ENCODE results near the gene TNC.

TNC gene

DNA sequence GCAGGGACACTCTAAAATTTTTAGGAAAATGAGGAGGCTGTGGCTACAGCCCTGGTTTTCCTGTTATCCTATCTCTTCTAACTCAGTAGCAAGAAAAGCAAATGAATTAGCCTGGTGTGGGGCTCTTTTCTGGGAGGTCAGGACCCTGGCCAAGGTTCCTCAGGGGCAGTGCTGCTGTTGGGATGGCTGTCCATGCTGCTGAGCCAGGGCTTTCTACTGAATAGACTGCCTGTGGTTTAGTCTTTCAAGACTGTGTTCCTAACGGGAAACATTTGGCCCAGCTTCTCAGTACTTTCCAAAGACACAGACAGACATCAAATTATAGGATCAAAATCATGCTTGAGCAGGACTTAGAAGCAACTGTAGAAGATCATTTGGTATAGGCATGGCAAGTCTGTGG is 18.1 kb downstream of the TNC start:
- DNase-seq (ENCODE audit: low spot score), result peak; percentile 2

- no peak for DNase-seq (ENCODE audit: low spot score)
Observed at GRCh38 chr9:115098226-115098965, 19.6 kb downstream of the TNC start.

DNA sequence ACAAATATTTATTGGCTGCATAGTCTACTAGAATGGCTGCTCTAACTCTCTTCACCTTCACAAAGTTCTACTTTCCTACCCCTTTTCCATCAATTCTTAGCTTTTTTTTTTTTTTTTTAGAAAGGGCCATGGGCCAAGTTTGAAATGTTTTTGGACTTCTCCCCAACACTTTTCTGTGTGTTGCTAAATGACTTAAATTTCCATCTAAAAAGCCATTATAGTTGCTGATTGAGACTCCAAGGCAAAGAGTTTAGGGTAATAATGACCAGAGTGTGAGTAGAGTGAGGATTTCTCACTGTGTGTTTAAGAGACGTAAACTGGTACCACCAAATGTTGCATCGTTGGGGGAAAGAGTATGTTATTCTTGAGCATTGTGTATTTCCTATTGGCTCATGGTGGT is 24.4 kb downstream of the TNC start:
- DNase-seq (ENCODE audit: low spot score), result no peak

GRCh38 chr9:115090486-115090885 is 27.5 kb downstream of the TNC start:
- no peak for DNase-seq (ENCODE audit: low spot score)

- DNase-seq (ENCODE audit: low spot score), result no peak
Observed at GRCh38 chr9:115088860-115089259, 29.1 kb downstream of the TNC start.

- no peak for DNase-seq (ENCODE audit: low spot score)
Observed at GRCh38 chr9:115086886-115087285, 31.1 kb downstream of the TNC start.

- DNase-seq (ENCODE audit: low spot score), result no peak
Observed at GRCh38 chr9:115086461-115086860, 31.5 kb downstream of the TNC start.

DNA sequence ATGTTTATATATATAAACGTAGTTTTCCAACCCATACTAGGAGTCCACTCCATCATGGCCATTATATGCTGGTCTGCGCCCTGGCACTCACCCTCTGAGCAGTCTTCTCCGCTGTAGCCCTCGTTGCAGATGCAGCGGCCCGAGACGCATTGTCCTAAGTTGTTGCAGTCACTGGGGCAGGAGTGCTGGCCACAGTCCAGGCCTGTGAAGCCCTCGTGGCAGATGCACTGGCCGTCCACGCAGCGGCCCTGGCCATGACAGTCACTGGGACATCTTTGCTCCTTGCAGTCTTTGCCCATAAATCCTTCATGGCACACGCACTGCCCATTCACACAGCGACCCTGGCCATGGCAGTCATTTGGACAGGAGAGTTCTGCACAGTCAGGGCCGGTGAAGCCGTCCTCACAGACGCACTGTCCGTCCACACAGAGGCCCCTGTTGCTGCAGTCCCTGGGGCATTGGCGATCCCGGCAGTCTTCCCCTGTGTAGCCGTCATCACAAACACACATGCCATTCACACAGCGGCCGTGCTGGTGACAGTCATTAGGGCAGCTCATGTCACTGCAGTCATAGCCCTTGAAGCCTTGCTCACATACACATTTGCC is 32.1 kb downstream of the TNC start:
- no peak for DNase-seq (ENCODE audit: low spot score)

DNA sequence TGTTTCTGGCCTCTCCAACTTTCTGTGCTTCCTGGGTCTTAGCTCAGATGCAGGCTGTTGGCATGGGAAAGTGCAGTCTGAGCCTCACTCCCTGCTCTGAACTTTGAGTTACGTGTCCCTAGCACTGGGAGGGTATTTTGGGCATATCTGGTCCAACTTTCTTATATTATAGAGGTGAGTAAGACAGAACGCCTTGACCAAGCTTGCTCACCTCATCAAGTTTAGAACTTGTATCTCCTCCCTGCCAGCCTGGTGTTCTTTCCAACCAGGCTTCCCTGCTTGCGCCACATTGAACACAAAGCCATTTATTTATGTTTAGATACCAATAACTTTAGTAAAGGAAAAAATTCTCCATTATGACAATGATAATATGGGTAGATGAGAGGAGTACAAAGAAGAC is 33.2 kb downstream of the TNC start:
- no peak for DNase-seq (ENCODE audit: low spot score)

DNA sequence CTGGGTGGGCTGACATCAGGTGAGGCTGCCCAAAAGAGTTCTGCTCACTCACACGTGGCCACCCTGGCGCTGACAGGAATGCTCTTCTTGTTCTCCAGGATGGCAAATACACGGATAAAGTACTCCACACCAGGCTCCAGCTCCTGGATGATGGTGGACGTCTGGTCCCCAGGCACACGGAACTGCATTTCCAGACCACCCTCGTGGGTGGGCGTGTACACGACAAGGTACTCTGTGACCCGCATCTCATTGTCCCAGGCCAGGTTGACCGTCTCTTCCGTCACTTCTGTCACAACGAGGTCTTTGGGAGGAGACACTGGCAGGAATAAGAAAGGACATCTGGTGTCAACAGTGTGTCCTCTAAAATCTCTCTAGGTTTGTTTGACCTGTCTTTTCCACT is 33.8 kb downstream of the TNC start:
- DNase-seq (ENCODE audit: low spot score), result no peak

DNA sequence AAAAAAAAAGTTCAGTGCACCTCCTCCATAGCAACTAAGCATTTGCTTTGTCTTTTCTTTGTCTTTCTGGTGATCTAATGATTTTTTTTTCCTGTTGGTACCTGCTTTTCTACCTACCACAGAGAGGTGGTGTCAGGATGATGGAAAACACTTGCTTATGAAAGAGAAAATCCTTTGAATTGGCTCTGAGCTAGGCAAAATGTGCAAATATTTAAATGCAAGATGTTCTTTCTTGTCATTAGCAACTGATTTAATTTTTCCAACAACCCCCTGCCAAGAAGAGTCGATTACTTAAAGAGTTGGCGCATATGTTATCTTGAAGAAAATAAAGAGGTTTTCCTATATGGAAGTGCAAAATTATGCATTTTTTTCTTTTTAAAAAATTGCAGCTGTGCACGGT is 37.7 kb downstream of the TNC start:
- DNase-seq (ENCODE audit: low spot score), result no peak

- no peak for DNase-seq (ENCODE audit: low spot score)
Observed at GRCh38 chr9:115079156-115079555, 38.8 kb downstream of the TNC start.

DNA sequence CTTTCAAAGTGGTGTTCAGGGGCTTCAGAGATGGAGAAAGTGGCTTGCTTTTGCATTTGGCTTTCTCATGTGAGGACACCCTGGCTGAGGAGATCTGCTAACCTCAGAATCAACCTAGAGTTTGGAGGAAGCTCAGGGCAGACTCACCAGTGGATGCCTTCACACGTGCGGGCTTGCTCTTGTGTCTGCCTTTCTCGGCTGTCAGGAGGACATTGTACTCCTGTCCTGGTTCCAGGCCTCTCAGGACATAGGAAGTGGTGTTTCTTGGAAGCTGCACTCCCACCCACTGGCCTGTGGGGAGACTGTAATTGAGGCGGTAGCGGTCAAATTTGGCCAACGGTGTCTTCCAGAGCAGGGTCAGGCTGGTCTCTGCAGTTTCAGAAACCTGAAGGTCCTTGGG is 44.5 kb downstream of the TNC start:
- no peak for DNase-seq (ENCODE audit: low spot score)

DNA sequence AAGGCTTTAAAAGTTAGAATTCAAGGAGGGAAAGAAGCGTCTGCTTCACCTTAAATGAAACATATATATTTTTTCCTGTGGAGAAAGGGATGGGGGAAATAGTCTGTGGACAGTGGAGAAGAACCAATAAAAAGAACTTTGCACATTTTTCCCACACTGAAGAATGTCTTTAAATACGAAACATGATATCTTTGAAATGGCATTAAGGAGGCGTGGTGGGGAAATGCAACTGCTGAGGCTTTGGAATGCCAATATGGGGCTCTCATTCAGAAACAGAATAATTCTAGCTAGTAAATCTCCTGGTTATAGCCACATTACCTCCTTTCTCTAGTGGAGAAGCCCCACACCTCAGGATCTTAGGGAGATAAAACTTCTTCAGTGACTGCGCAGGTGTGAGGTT is 46.8 kb downstream of the TNC start:
- DNase-seq (ENCODE audit: low spot score), result no peak

GRCh38 chr9:115069771-115070170 is 48.2 kb downstream of the TNC start:
- DNase-seq (ENCODE audit: low spot score), result no peak

DNA sequence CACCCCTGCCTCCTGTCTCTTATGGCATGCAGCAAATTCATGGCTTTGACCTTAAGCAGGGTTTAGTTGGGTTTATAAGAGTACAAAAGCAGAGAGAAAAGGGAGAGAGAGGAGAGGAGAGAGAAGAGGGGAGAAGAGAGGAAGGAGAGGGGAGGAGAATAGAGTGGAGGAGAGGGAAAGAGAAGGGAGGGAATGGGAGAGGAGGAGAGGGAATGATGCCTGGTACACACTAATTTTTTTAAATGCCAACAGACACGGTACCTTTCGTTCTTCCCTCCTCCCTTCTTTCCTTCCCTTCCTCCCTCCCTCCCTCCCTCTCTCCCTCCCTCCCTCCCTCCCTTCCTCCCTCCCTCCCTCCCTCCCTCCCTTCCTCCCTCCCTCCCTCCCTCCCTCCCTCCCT is 48.7 kb downstream of the TNC start:
- DNase-seq (ENCODE audit: low spot score), result no peak

- no peak for DNase-seq (ENCODE audit: low spot score)
Observed at GRCh38 chr9:115068031-115068430, 49.9 kb downstream of the TNC start.

GRCh38 chr9:115063058-115063845 is 54.7 kb downstream of the TNC start:
- DNase-seq (ENCODE audit: low spot score), result no peak

- DNase-seq (ENCODE audit: low spot score), result no peak
Observed at GRCh38 chr9:115058684-115059315, 59.2 kb downstream of the TNC start.

GRCh38 chr9:115058175-115058574 is 59.8 kb downstream of the TNC start:
- no peak for DNase-seq (ENCODE audit: low spot score)

DNA sequence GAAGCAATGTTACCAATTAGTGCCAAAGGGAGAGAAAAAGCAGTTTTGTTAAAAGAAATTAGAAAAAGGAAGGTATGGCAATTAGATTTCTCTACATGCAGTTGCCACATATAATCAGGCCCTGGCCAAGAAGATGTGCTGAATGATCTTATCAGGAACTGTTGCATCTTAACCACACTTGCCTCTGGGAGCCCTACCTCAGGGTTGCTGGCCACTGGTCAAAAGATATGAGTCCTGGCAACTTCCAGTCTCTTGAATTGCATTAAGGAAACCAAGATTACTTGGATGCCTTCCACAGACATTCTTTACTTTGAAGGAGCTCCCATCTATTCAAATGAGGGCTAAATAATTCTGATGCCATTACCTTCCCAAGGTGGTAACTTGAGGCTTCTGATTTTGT is 60.4 kb downstream of the TNC start:
- no peak for DNase-seq (ENCODE audit: low spot score)

DNA sequence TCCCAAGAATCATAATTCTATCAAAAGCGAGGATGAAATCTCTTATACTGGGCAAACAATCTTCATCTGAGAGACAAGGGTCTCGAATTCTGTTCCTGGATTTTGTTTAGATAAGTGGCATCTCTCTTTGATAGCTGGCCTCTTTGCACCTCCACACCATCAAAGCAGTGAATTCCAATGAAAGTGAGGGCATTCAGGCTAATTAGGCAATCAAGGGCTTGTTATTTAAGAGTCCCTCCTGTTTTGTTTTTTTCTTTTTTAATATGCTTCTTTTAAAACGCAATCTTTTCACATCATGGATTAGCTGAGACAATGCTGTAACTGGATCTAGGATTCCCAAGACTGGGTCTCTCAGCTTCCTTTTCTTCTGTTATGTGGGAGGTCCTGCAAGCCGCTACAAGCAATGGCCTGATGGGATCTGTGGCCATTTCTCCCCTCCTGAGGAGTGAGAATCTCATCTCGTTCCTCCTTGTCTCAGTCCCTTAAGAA is 67.9 kb downstream of the TNC start:
- DNase-seq (ENCODE audit: low spot score), result no peak

DNA sequence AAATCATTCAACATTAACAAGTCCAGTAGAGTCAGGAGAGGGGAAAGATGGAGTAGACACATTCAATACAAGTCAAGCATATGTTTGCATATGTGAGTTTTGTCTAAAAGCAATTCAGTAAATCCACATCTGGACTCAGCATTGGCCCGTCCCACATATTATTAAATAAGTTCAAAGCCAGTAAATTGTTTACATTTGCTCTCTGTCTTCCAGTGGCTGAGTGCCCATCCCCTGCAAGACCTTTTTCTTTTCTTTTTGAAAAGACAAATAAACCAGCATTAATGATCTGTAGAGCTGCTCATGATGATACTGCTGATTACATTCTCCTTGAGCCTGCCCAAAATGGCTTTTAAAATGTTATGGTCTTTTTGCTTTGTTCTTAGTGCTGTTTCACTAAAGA is 71.1 kb downstream of the TNC start:
- no peak for DNase-seq (ENCODE audit: low spot score)
